GM19025 (cell line): ENCODE results near the gene SAP30L.
A peak's percentile ranks its signal among the peaks of the same experiment; 100 is the strongest.

ENCODE experiments used
- ATAC-seq: cut with Tn5 transposase; IDR thresholded peaks from one replicate; pipeline ENCODE4 v1.9.1; 2021; ENCODE audit warnings: mild to moderate bottlenecking, low read depth, moderate library complexity; ENCODE audit not compliant: unreplicated experiment

SAP30L gene

GRCh38 chr5:154460172-154460571, 14.4 kb downstream of the SAP30L start:
- ATAC-seq = no peak

GRCh38 chr5:154461531-154461930, 15.7 kb downstream of the SAP30L start:
- no peak for ATAC-seq

- no peak for ATAC-seq
These were observed 18.6 kb downstream of the SAP30L start for GRCh38 chr5:154464438-154464837.

- no peak for ATAC-seq
These were observed 19.4 kb downstream of the SAP30L start for GRCh38 chr5:154465169-154465568.

- no peak for ATAC-seq
These were observed 20.4 kb downstream of the SAP30L start for GRCh38 chr5:154466147-154466546.

GRCh38 chr5:154466671-154467070, 20.9 kb downstream of the SAP30L start:
- no peak for ATAC-seq

- peak; percentile 90 for ATAC-seq
These were observed 22.0 kb downstream of the SAP30L start for GRCh38 chr5:154467655-154468354.

GRCh38 chr5:154470137-154470536, 24.3 kb downstream of the SAP30L start:
- ATAC-seq = no peak

GRCh38 chr5:154470947-154471870, 25.4 kb downstream of the SAP30L start:
- no peak for ATAC-seq

- no peak for ATAC-seq
These were observed 27.2 kb downstream of the SAP30L start for GRCh38 chr5:154472871-154473580.

- ATAC-seq = no peak
These were observed 27.9 kb downstream of the SAP30L start for GRCh38 chr5:154473581-154474283.

- no peak for ATAC-seq
These were observed 28.9 kb downstream of the SAP30L start for GRCh38 chr5:154474396-154475334.

GRCh38 chr5:154475591-154476353, 30.0 kb downstream of the SAP30L start:
- no peak for ATAC-seq

GRCh38 chr5:154476354-154477205, 30.8 kb downstream of the SAP30L start:
- no peak for ATAC-seq

GRCh38 chr5:154477382-154478223, 31.8 kb downstream of the SAP30L start:
- no peak for ATAC-seq

- ATAC-seq = no peak
These were observed 32.4 kb downstream of the SAP30L start, which contains the start of gene HAND1 for GRCh38 chr5:154478224-154478565. TSS of gene HAND1 (minus strand) at chr5:154478227. CDS start at chr5:154478008, 219 bp downstream.

GRCh38 chr5:154478752-154479159, 33.0 kb downstream of the SAP30L start:
- ATAC-seq = no peak
